Heart left ventricle (tissue), 13 donors: Measurements from ENCODE around the gene ATP7B.

ENCODE experiments used
- POLR2A ChIP-seq, 2 donors: fragments of 450-650 bp; IDR thresholded peaks; one replicate each; pipeline ENCODE4 v1.6.1; 2017; ENCODE audit warnings: antibody characterized with exemption in 2 of 2, mild to moderate bottlenecking in 2 of 2, moderate library complexity in 2 of 2
- TF ChIP-seq, protein P1 (sequence below), 12 donors: fragments of 200-600 bp; sonication (generic) in 4 of 12; IDR thresholded peaks; one replicate each; pipeline versions ENCODE4 v1.5.0 to v1.8.0; 2018 to 2022; ENCODE audit warnings: antibody characterized with exemption in 12 of 12, mild to moderate bottlenecking in 5 of 12
- donor health status: ischemic (EF 13 %, LVEDD 7.1; RV severe dilation, severe dysfunction).
- donor health status: DM: no; HTN: yes; CAD: no.
- donor health status: DM: no; HTN: no; CAD: no.
- donor health status: ischemic (EF 25% LVEDD 6.9; RV normal size, moderate dysfunction).
- donor health status: ischemic (EF 25% LVEDD 5.7; RV mildly dilated, moderate dysfunction).
- donor health status: ischemic (EF 35%, LVEDD 5.7; RV mildly dilated, moderate dysfunction).
- donor health status: nonischemic (EF 11% LVEDD 7.7; RV severe dilation, severe dysfunction).
- donor health status: DM: yes; HTN: yes; CAD: no.
- donor health status: PGD.
- donor health status: ischemic (EF 29% LVEDD 5.4; RV normal size, mild dysfunction).
- donor health status: nonischemic (EF 23%, LVEDD 6.1; RV moderate dilation, normal function).

DNA sequence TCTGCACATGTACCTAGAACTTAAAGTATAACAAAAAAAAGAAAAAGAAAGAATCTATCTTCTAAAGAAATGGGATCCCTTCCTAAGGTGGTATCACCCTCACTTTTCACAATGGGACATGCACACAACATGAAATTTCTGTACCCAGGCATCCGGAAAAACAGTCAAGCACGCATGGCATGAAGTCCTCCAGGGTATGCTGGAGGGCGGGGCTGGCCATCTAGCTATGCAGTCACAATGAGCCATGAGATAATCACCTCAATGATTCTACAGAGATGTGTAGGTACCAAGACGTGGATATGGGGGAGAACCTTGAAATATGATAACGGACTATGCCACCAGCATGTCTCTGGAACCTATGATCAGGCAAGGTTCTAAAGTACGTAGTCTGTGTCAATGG lies 79.6 kb downstream of the ATP7B start:
- TF ChIP-seq, protein P1, sequence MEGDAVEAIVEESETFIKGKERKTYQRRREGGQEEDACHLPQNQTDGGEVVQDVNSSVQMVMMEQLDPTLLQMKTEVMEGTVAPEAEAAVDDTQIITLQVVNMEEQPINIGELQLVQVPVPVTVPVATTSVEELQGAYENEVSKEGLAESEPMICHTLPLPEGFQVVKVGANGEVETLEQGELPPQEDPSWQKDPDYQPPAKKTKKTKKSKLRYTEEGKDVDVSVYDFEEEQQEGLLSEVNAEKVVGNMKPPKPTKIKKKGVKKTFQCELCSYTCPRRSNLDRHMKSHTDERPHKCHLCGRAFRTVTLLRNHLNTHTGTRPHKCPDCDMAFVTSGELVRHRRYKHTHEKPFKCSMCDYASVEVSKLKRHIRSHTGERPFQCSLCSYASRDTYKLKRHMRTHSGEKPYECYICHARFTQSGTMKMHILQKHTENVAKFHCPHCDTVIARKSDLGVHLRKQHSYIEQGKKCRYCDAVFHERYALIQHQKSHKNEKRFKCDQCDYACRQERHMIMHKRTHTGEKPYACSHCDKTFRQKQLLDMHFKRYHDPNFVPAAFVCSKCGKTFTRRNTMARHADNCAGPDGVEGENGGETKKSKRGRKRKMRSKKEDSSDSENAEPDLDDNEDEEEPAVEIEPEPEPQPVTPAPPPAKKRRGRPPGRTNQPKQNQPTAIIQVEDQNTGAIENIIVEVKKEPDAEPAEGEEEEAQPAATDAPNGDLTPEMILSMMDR (IDR thresholded peaks at IDR 0.05) = no peak
- no peak for TF ChIP-seq POLR2A (IDR thresholded peaks at IDR 0.05)
